HepG2 (cell line): ENCODE measurements around the gene JSRP1. TPM values are rescaled to one million over a fixed set of nuclear protein-coding genes. Genes with fewer than 3 reads are reported as not detected.

Experiments used
- ATAC-seq: fragments of 200-7000 bp; cut with Tn5 transposase; 3 replicates; pipeline ENCODE4 v1.9.1; 2020; ENCODE audit warnings: mild to moderate bottlenecking, moderate library complexity
- BruUV-seq: library from RNA; stranded (reverse); fragments of 400-500 nt; replicated peaks from 2 replicates; lab custom pipeline; 2021; lab: Mats Ljungman, UMichigan
- CTCF ChIA-PET: fragments of 300-600 bp; formaldehyde crosslinking; extraction: SDS; loops from one replicate; lab custom pipeline; 2021; ENCODE audit warnings: low total read pairs, inconsistent platforms, low intra/inter-chr PET ratio; lab: Yijun Ruan, JAX
- POLR2A ChIA-PET: fragments of 350-600 bp; sonication (Branson Sonifier 250); formaldehyde crosslinking; loops from one replicate; lab custom pipeline; 2020; ENCODE audit warnings: antibody characterized with exemption, inconsistent platforms; lab: Yijun Ruan, JAX
- DNase-seq: peaks from one replicate; pipeline ENCODE4 v3.0.0-alpha.2; 2015; ENCODE audit warnings: low spot score
- FAIRE-seq: peaks from 3 replicates; lab custom pipeline; 2011; peaks lifted over from hg19 to GRCh38; lab: Jason Lieb, UNC
- H2AFZ ChIP-seq: one replicate; pipeline ENCODE4 v1.6.1; 2011; ENCODE audit warnings: low read length, inconsistent platforms
- H3K27ac ChIP-seq: fragments of 300-600 bp; 3 replicates; pipeline ENCODE4 v1.8.0; 2011; ENCODE audit warnings: mixed run types, mild to moderate bottlenecking, mixed read lengths, low read length, inconsistent platforms; ENCODE audit not compliant: insufficient read depth; ENCODE audit errors: extremely low read length
- H3K27me3 ChIP-seq, 2 experiments: fragments of 200-600 bp in 1 of 2; 2 replicates in 1 of 2; 3 replicates in 1 of 2; pipeline versions ENCODE4 v1.6.0 to v1.8.0; 2011; ENCODE audit warnings: low read length in 2 of 2, mild to moderate bottlenecking in 2 of 2, moderate library complexity in 2 of 2, inconsistent platforms in 1 of 2; ENCODE audit not compliant: insufficient read depth in 2 of 2, control insufficient read depth in 1 of 2
- H3K36me3 ChIP-seq, 2 experiments: fragments of 200-600 bp in 1 of 2; replicated peaks in 1 of 2; 2 replicates in 1 of 2; 3 replicates in 1 of 2; pipeline versions ENCODE4 v1.5.1 to v1.8.0; 2011; ENCODE audit warnings: low read length in 2 of 2, inconsistent platforms in 1 of 2; ENCODE audit not compliant: insufficient read depth in 2 of 2, control insufficient read depth in 1 of 2
- H3K4me1 ChIP-seq: 2 replicates; pipeline ENCODE4 v1.5.1; 2012; ENCODE audit warnings: low read length, inconsistent platforms; ENCODE audit not compliant: insufficient read depth
- H3K4me2 ChIP-seq: 2 replicates; pipeline ENCODE4 v1.6.0; 2011; ENCODE audit warnings: low read depth, low read length, inconsistent platforms
- H3K4me3 ChIP-seq, 3 experiments: fragments of 200-600 bp in 1 of 3; sonication (generic), shearing (Covaris generic) in 1 of 3; replicated peaks in 1 of 3; 2 replicates each; pipeline ENCODE4 v1.5.1; 2011 to 2016; ENCODE audit warnings: low read length in 3 of 3, inconsistent platforms in 2 of 3, low read depth in 2 of 3, mild to moderate bottlenecking in 2 of 3, control low read depth in 1 of 3, mixed read lengths in 1 of 3; ENCODE audit not compliant: insufficient read depth in 1 of 3
- H3K79me2 ChIP-seq: one replicate; pipeline ENCODE4 v1.6.1; 2011; ENCODE audit warnings: low read length, inconsistent platforms; ENCODE audit not compliant: insufficient read depth
- H3K9ac ChIP-seq: 2 replicates; pipeline ENCODE4 v1.6.0; 2011; ENCODE audit warnings: mild to moderate bottlenecking, low read depth, low read length, inconsistent platforms; ENCODE audit not compliant: insufficient read depth
- H3K9me3 ChIP-seq: 2 replicates; pipeline ENCODE4 v1.5.1; 2012; ENCODE audit warnings: mild to moderate bottlenecking, low read length
- H4K20me1 ChIP-seq: 2 replicates; pipeline ENCODE4 v1.6.0; 2011; ENCODE audit warnings: inconsistent platforms, mild to moderate bottlenecking, low read length, moderate library complexity; ENCODE audit not compliant: insufficient read depth
- CEBPG ChIP-seq: IDR thresholded peaks from 2 replicates; pipeline ENCODE4 v1.6.1; 2016
- PHF20 ChIP-seq: sonication (generic); formaldehyde crosslinking; IDR thresholded peaks from 2 replicates; pipeline ENCODE4 v1.5.0; 2020; ENCODE audit warnings: mild to moderate bottlenecking, missing genetic modification reagents
- PRMT3 ChIP-seq: sonication (generic); formaldehyde crosslinking; IDR thresholded peaks from 2 replicates; pipeline ENCODE4 v1.8.1; 2022; ENCODE audit warnings: low read depth, mild to moderate bottlenecking, moderate library complexity, missing genetic modification reagents, borderline replicate concordance
- RBM22 ChIP-seq: fragments of 200-400 bp; formaldehyde crosslinking; optimal IDR thresholded peaks from 2 replicates; pipeline ENCODE3; 2017; ENCODE audit warnings: mild to moderate bottlenecking, low read length, moderate library complexity
- ZC3H4 ChIP-seq: sonication (generic); formaldehyde crosslinking; IDR thresholded peaks from 2 replicates; pipeline ENCODE4 v1.4.0; 2020; ENCODE audit warnings: missing genetic modification reagents, borderline replicate concordance
- WGBS: methylation state at CpG from one replicate; pipeline ENCODE4 v1.1.6; 2017; ENCODE audit warnings: low lambda C conversion rate; 5-methylcytosine and 5-hydroxymethylcytosine counted together
- in situ Hi-C: cut with HindIII; loops from 2 replicates; pipeline ENCODE4 v1.10.0; 2017; ENCODE audit warnings: low pct_unique_long_range_greater_than_20kb; ENCODE audit not compliant: extremely low pct_ligation_motif_present
- intact Hi-C: fragments of 100-400 bp; cut with micrococcal nuclease; formaldehyde crosslinking; loops from one replicate; pipeline ENCODE4 v1.10.0; 2022; ENCODE audit not compliant: unreplicated experiment
- polyA plus RNA-seq, 8 experiments: library from polyadenylated mRNA; depleted of rRNA in 3 of 8; stranded (reverse) in 7 of 8; unstranded in 1 of 8; fragments of >200 nt; fragmentation: Illumina TruSeq in 4 of 8; extraction: Trizol in 4 of 8; gene quantifications; 2 replicates each; pipeline versions ENCODE4 v1.2.1 to v1.2.3, GENCODE V29; 2011 to 2016; ENCODE audit warnings: low read depth in 4 of 8, missing spikeins in 1 of 8, mixed read lengths in 1 of 8; ENCODE audit not compliant: insufficient read depth in 1 of 8
- total RNA-seq, 5 experiments: library from RNA; depleted of rRNA; stranded (reverse); fragments of >200 nt; fragmentation: Illumina TruSeq; extraction: Trizol; gene quantifications; 2 replicates each; pipeline ENCODE4 v1.2.3, GENCODE V29; 2016; ENCODE audit warnings: low read depth in 1 of 5

The JSRP1 gene
- total and polyA plus RNA-seq, 2 of the 13 experiments (the other 11 are each of a cell fraction or from before 2014, with no cell fraction given): 0.16 to 0.38 TPM

DNA sequence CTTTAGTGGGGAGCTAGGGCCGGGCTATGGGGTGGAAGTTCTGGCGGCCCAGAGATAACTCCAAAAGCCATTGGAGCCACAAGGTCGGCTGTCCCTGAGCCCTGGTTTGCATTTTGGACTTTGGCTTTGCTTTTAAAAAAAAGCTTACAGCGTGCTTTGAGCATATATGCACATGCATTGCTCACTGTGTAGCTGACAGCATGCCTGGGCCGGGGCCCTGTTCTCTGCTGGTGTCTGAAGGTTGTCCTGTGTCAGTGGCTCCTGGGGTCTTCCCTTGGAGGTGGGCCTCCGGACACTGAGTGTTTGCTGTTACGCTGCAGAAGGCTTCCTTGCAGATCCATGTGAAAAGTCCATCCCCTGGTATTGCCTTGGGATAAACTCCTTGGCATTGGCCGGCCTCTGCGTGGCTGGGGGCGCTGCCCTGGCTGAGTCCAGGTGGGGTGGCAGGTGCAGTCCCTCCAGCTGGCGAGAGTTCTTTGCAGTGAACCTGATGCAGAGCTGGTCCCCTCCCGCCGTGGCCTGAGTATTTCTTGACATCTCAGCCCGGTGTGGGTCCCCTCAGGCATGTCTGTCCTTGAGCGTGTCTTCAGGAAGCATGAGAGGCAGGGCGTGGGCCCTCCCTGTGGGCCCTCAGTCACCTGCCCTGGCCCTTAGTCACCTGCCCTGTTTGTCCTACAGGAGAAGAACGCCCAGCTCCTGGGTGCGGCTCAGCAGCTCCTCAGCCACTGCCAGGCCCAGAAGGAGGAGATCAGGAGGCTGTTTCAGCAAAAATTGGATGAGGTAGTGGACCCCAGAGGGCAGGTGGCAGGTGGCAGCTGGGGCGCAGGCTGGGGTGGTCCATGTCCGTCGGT, 43.1 kb downstream of the JSRP1 start (continued):
- peak; percentile 50 for TF ChIP-seq PHF20
- peak; percentile 41; the same call in 1 of the 2 replicates for TF ChIP-seq CEBPG (CRISPR knock-in tag)
- TF ChIP-seq, all 625 proteins: peak for 305

DNA sequence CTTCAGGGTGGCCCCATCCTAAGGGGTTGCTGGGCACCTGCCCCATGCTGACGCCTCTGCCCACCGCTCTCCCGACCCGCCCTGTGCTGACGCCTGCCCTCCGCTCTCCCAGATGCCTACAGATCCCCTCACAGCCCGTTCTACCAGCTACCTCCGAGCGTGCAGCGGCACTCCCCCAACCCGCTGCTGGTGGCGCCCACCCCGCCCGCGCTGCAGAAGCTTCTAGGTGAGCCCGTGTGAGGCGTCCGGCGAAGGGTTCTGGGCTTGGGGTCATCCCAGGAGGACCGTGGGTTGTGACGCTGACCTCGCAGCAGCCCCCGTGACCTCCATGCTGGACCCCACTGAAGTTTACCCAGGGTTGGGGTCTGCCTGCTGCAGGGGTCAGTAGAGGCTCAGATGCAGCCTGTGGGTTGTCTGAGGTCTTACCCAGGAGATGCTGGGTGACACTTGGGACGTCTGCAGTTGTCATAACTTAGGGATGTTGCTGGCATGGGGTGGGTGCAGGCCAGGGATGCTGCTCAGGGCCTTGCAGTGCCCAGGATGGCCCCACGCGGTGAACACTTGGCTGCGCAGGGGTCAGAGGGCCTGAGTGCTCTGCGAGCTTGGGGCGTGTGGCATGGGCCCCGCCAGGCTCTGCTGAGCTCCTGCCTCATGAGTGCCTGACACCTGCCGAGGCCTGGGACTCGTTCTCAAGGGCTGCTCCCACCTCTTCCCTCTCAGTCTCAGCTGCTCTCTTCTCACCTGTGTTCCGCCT, 45.1 kb downstream of the JSRP1 start:
- Histone ChIP-seq H3K4me2 (no peak overlapping the region), H3K4me3 (no peak overlapping the region)
- POLR2A ChIA-PET: no interaction called here
- CTCF ChIA-PET: no interaction called here
- TF ChIP-seq ZC3H4 (CRISPR knock-in tag): no peak
- peak; percentile 75 for TF ChIP-seq RBM22
- TF ChIP-seq PRMT3: no peak
- TF ChIP-seq, all 625 proteins: peak for 1
- ATAC-seq (no peak), FAIRE-seq (no peak), DNase-seq (no peak)
- BruUV-seq: no TSS peak
- intact Hi-C loops (no loop called here), in situ Hi-C loops (loop anchor here (5.0 kb wide), 1 partner anchor 39 kb away; no protein-coding TSS in a partner anchor)
- H4K20me1 ChIP-seq: no peaks in the 10 kb centered on the region
- peaks cover 4% of the 10 kb centered on the region for H3K79me2 ChIP-seq
- H3K36me3 ChIP-seq: peaks cover 46 to 84% of the 10 kb centered on the region in 2 experiments
- WGBS: 99% methylated on average over 26 of the region's 33 CpGs
- no peak overlapping the region for H3K9ac ChIP-seq
- peak overlapping the region; percentile 77 for H3K27ac ChIP-seq
- H3K4me1 ChIP-seq: peaks cover 27% of the 10 kb centered on the region
- no peaks in the 10 kb centered on the region for H3K9me3 ChIP-seq
- H3K27me3 ChIP-seq: no peaks in the 10 kb centered on the region
- H2AFZ ChIP-seq: no peak overlapping the region
